Stimulated activated naive B cell treated with anti-CD40 and anti-IgM and Interleukin-4, amounts not matched to agents 10 μg/mL and 1 μg/mL and 100 μg/mL, for 72 hours (primary cell): ENCODE measurements around the gene PTPRD.

ENCODE experiments used
- ATAC-seq, 2 donors: fragments of 150-1000 bp; cut with Tn5 transposase; replicated peaks; 2 replicates each; pipeline ENCODE4 v1.10.0; 2021; ENCODE audit warnings: moderate library complexity in 1 of 2
- DNase-seq: peaks from one replicate; pipeline ENCODE4 v3.0.0; 2021
- H3K27ac Mint-ChIP-seq: one replicate; pipeline ENCODE4 v1.8.0; 2022; ENCODE audit warnings: mild to moderate bottlenecking, mixed read lengths
- H3K27me3 Mint-ChIP-seq, 2 donors: one replicate each; pipeline ENCODE4 v1.8.0; 2022; ENCODE audit warnings: mixed read lengths in 2 of 2
- H3K36me3 Mint-ChIP-seq, 2 donors: one replicate each; pipeline ENCODE4 v1.8.0; 2022; ENCODE audit warnings: mixed read lengths in 2 of 2, mild to moderate bottlenecking in 1 of 2
- H3K4me1 Mint-ChIP-seq, 2 donors: one replicate each; pipeline ENCODE4 v1.8.0; 2022; ENCODE audit warnings: mixed read lengths in 2 of 2, mild to moderate bottlenecking in 1 of 2
- H3K4me3 Mint-ChIP-seq, 2 donors: one replicate each; pipeline ENCODE4 v1.8.0; 2022; ENCODE audit warnings: mild to moderate bottlenecking in 2 of 2, mixed read lengths in 2 of 2, moderate library complexity in 1 of 2
- H3K9me3 Mint-ChIP-seq, 2 donors: one replicate each; pipeline ENCODE4 v1.8.0; 2022; ENCODE audit warnings: mixed read lengths in 2 of 2, mild to moderate bottlenecking in 1 of 2

PTPRD gene

GRCh38 chr9:8613346-8613825, 1999.4 kb downstream of the PTPRD start:
- Mint-ChIP-seq H3K4me3 (no peak overlapping the region), H3K27me3 (no peaks in the 10 kb centered on the region), H3K27ac (no peak overlapping the region), H3K36me3 (no peaks in the 10 kb centered on the region), H3K4me1 (no peaks in the 10 kb centered on the region), H3K9me3 (no peaks in the 10 kb centered on the region)
- no peak for DNase-seq
- ATAC-seq, result no peak

DNA sequence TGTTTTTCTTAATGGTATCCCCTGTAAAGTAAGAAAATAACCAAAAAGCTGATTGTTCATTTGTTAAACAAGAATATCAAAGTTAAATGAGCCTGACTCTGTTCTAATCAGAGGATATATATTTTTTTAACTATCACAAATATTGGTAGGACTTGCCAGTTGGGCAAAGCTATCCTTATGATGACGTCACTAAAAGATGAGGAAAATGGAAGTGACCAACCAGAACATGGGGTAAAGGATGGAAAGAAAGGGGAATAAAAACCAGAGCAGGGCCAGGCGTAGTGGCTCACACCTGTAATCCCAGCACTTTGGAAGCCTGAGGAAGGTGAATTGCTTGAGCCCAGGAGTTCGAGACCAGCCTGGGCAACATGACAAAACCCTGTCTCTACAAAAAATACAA, 2001.6 kb downstream of the PTPRD start:
- ATAC-seq, result no peak
- Mint-ChIP-seq H3K27me3 (no peaks in the 10 kb centered on the region), H3K4me3 (no peak overlapping the region)

DNA sequence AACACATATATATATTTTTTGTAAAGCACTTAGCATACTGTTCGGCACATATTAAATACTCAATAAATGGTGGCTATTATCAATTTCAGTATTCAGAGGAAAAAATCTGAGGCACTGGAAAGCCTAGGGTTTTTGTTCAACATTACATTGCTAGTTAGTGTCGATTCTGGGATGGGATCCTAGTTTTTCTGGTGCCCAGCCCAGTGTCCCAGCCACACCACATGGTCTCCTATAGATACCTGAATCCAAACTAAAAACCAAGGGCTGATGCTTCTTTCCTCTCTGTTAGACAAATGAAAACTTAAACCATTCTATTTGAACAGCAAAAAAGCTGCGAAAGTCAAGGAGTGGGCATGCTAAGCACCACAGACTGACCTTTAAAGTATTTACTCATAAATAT, 2002.5 kb downstream of the PTPRD start:
- H3K36me3 Mint-ChIP-seq, result no peaks in the 10 kb centered on the region
- H3K9me3 Mint-ChIP-seq, result no peaks in the 10 kb centered on the region
- ATAC-seq, result no peak
- no peak overlapping the region for H3K4me3 Mint-ChIP-seq
- no peak for DNase-seq
- H3K27me3 Mint-ChIP-seq, result no peaks in the 10 kb centered on the region
- H3K27ac Mint-ChIP-seq, result no peak overlapping the region
- H3K4me1 Mint-ChIP-seq, result no peaks in the 10 kb centered on the region

More for the DNA sequence above, 2001.6 kb downstream of the PTPRD start:
- Mint-ChIP-seq H3K27ac (no peak overlapping the region), H3K9me3 (no peaks in the 10 kb centered on the region), H3K4me1 (no peaks in the 10 kb centered on the region), H3K36me3 (no peaks in the 10 kb centered on the region)
- no peak for DNase-seq

DNA sequence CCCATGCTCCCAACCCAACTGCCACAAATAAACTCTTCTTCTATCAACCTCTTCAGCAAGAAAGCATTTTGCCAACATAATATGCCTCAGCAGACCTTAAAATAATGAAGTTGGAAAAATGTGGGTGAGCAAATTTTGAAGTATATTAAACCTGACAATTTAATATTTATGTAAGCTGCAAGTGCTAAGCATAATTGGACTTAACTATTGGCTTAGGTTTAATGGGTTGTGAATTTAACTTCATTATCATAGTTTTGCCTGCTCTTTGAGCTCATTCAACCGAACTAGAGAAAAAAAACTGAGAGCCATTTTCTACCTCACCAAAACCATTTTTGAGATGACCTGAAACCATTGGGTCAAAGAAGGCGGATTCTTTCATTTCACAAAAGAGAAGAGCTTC, 2007.7 kb downstream of the PTPRD start:
- no peaks in the 10 kb centered on the region for H3K27me3 Mint-ChIP-seq
- no peak overlapping the region for H3K27ac Mint-ChIP-seq
- DNase-seq (no peak), ATAC-seq (no peak)
- no peaks in the 10 kb centered on the region for H3K9me3 Mint-ChIP-seq
- no peak overlapping the region for H3K4me3 Mint-ChIP-seq
- H3K4me1 Mint-ChIP-seq, result no peaks in the 10 kb centered on the region
- no peaks in the 10 kb centered on the region for H3K36me3 Mint-ChIP-seq

DNA sequence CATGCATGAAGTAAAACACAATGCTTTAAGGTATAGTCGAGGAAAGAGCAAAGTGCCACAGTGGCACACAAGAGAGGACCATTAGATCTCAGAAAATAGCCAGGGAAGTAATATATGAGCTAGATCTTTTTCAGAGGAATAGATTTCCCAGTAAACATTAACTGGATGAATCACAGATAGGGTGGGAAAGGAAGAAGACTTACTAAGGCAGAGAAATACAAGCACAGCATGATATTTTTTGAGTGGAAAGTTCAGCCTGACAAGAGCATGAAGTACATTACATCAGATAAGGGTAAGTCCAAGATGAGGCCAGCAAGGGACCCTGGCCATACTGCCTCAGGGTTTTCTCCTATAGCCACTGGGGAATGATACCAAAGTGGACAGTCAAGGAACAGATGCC, 2008.6 kb downstream of the PTPRD start:
- no peaks in the 10 kb centered on the region for H3K27me3 Mint-ChIP-seq
- no peaks in the 10 kb centered on the region for H3K36me3 Mint-ChIP-seq
- peaks cover under 1% of the 10 kb centered on the region in 2 donors for H3K9me3 Mint-ChIP-seq
- DNase-seq (no peak), ATAC-seq (no peak)
- H3K4me3 Mint-ChIP-seq, result no peak overlapping the region
- no peak overlapping the region for H3K27ac Mint-ChIP-seq
- H3K4me1 Mint-ChIP-seq, result no peaks in the 10 kb centered on the region

GRCh38 chr9:8600914-8601680, 2011.7 kb downstream of the PTPRD start:
- H3K9me3 Mint-ChIP-seq, result peaks cover 2 to 3% of the 10 kb centered on the region in 2 donors
- DNase-seq (no peak), ATAC-seq (no peak)
- H3K27ac Mint-ChIP-seq, result no peak overlapping the region
- H3K4me3 Mint-ChIP-seq, result no peak overlapping the region
- H3K4me1 Mint-ChIP-seq, result no peaks in the 10 kb centered on the region
- H3K27me3 Mint-ChIP-seq, result no peaks in the 10 kb centered on the region
- no peaks in the 10 kb centered on the region for H3K36me3 Mint-ChIP-seq

DNA sequence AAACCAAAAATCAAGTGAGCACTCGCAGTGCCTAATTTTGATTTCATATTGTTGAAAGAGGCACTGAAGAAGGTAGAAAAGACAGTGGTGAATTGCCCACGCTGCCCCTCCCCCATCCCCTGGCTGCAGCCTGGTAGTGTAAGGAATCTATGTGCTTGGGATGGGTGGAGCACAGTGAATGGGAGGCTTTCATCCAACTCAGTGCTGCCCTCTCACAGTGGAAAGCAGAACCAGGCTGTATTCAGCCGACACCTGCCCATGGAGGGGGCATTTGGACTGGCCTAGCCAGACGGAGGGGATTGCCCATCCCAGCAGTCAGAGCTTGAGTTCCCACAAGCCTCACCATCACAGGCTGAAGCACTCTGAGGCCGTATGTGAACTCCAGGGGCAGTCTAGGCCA, 2012.9 kb downstream of the PTPRD start:
- H3K27me3 Mint-ChIP-seq, result no peaks in the 10 kb centered on the region
- H3K9me3 Mint-ChIP-seq, result peaks cover 2 to 3% of the 10 kb centered on the region in 2 donors
- ATAC-seq (no peak), DNase-seq (no peak)
- H3K27ac Mint-ChIP-seq, result no peak overlapping the region
- H3K4me1 Mint-ChIP-seq, result no peaks in the 10 kb centered on the region
- H3K4me3 Mint-ChIP-seq, result no peak overlapping the region
- H3K36me3 Mint-ChIP-seq, result no peaks in the 10 kb centered on the region

DNA sequence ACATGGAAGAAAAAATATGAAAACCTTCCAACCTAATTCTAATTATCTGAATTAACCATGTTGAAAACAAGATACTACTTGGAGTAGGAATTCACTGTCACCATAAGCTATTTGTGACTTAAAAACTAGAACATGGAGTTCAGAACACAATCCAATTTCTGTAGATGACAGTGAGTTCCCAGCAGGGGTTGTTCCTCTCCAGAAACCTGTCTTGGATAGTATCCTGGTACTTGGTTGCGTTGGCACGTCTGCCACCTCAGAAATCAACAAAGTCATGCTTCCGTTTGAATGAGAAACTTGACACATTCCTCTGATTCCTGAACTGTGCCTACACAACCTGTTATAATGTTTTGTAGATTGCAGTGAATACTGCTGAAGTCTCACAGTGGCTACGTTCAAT, 2023.3 kb downstream of the PTPRD start:
- DNase-seq (no peak), ATAC-seq (no peak)
- peaks cover 0 to 2% of the 10 kb centered on the region in 2 donors for H3K9me3 Mint-ChIP-seq
- no peaks in the 10 kb centered on the region for H3K36me3 Mint-ChIP-seq
- H3K27ac Mint-ChIP-seq, result no peak overlapping the region
- H3K4me3 Mint-ChIP-seq, result no peak overlapping the region
- no peaks in the 10 kb centered on the region for H3K27me3 Mint-ChIP-seq
- no peaks in the 10 kb centered on the region for H3K4me1 Mint-ChIP-seq

DNA sequence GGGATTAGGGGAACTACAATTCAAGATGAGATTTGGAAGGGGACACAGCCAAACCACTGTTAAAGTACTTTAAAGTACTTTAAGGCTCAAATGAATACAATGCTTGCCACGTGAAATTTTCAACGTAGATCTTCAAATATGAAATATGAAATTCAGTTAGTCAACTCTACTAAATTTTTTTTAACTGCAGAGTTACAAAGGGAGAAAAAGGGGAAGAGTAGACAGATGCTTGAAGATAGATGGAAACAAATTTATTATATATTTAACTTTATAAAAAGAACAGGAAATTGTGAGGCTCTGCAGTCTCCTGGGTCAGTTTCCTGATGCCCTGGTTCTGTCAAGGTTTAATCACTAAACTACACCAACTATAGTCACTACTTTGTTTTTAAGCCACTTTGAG, 2027.8 kb downstream of the PTPRD start:
- no peak for DNase-seq
- H3K27ac Mint-ChIP-seq, result no peak overlapping the region
- H3K27me3 Mint-ChIP-seq, result no peaks in the 10 kb centered on the region
- no peak overlapping the region for H3K4me3 Mint-ChIP-seq
- peaks cover 0 to 3% of the 10 kb centered on the region in 2 donors for H3K9me3 Mint-ChIP-seq
- no peaks in the 10 kb centered on the region for H3K36me3 Mint-ChIP-seq
- no peaks in the 10 kb centered on the region for H3K4me1 Mint-ChIP-seq
- no peak for ATAC-seq

- H3K9me3 Mint-ChIP-seq, result peaks cover 0 to 3% of the 10 kb centered on the region in 2 donors
- H3K27ac Mint-ChIP-seq, result no peak overlapping the region
- H3K4me1 Mint-ChIP-seq, result no peaks in the 10 kb centered on the region
- DNase-seq (no peak), ATAC-seq (no peak)
- no peaks in the 10 kb centered on the region for H3K36me3 Mint-ChIP-seq
- no peak overlapping the region for H3K4me3 Mint-ChIP-seq
- H3K27me3 Mint-ChIP-seq, result peaks cover 0 to 3% of the 10 kb centered on the region in 2 donors
These were observed 2033.1 kb downstream of the PTPRD start for GRCh38 chr9:8579661-8580060.

- Mint-ChIP-seq H3K36me3 (no peaks in the 10 kb centered on the region), H3K27ac (no peak overlapping the region), H3K4me3 (no peak overlapping the region), H3K27me3 (peaks cover 0 to 3% of the 10 kb centered on the region in 2 donors), H3K4me1 (no peaks in the 10 kb centered on the region), H3K9me3 (peaks cover 0 to 1% of the 10 kb centered on the region in 2 donors)
- ATAC-seq, result no peak
- no peak for DNase-seq
These were observed 2036.1 kb downstream of the PTPRD start for GRCh38 chr9:8576741-8577140.

- ATAC-seq (no peak), DNase-seq (no peak)
- H3K4me3 Mint-ChIP-seq, result no peak overlapping the region
- H3K4me1 Mint-ChIP-seq, result no peaks in the 10 kb centered on the region
- H3K36me3 Mint-ChIP-seq, result no peaks in the 10 kb centered on the region
- H3K27ac Mint-ChIP-seq, result no peak overlapping the region
- H3K9me3 Mint-ChIP-seq, result no peaks in the 10 kb centered on the region
- peaks cover 0 to 3% of the 10 kb centered on the region in 2 donors for H3K27me3 Mint-ChIP-seq
These were observed 2038.0 kb downstream of the PTPRD start for GRCh38 chr9:8574846-8575245.

DNA sequence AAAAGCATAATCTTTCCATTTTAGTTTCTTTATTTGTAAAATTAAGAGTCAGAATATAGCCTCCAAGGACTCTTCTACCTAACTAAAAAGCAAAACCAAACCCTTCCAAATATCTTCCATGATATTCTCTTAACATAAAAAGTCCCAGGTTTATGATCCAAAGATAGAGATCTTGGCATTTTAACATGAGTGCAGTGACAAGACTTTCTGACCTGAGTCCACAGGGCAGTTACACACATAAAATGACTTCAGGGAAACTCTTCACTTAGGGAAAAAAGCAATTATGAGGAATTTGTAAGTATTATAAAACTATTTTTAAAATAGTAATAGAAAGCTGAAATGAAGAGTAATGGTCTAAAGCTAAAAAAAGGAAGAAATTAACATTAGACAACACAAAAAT, 2040.6 kb downstream of the PTPRD start:
- DNase-seq, result no peak
- Mint-ChIP-seq H3K27me3 (no peaks in the 10 kb centered on the region), H3K9me3 (peaks cover 0 to under 1% of the 10 kb centered on the region in 2 donors), H3K4me3 (no peak overlapping the region), H3K27ac (no peak overlapping the region), H3K4me1 (no peaks in the 10 kb centered on the region), H3K36me3 (no peaks in the 10 kb centered on the region)
- ATAC-seq, result no peak

- DNase-seq, result no peak
- H3K27ac Mint-ChIP-seq, result no peak overlapping the region
- H3K4me1 Mint-ChIP-seq, result no peaks in the 10 kb centered on the region
- no peaks in the 10 kb centered on the region for H3K36me3 Mint-ChIP-seq
- no peak for ATAC-seq
- peaks cover 0 to 1% of the 10 kb centered on the region in 2 donors for H3K9me3 Mint-ChIP-seq
- H3K4me3 Mint-ChIP-seq, result no peak overlapping the region
- H3K27me3 Mint-ChIP-seq, result no peaks in the 10 kb centered on the region
These were observed 2041.2 kb downstream of the PTPRD start for GRCh38 chr9:8571643-8572042.

DNA sequence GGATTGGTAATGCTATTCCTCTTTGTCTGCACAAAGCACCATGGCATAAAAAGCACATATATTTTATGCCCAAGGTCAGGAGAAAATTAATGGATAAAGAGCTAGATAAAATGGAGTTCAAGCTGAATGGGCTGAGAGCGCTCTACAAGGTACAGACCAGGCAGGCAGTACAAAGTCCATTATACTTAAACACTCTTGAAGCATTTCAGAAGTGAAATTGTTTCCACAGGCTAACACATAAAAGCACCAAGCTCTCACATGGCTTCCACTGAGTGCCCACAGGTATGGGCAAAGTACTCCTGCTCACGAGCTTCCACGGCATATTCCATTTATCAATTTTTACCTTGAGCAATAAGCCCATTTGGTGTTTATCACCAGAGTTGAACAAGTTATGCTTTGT, 2042.0 kb downstream of the PTPRD start:
- no peaks in the 10 kb centered on the region for H3K4me1 Mint-ChIP-seq
- H3K36me3 Mint-ChIP-seq, result no peaks in the 10 kb centered on the region
- H3K27ac Mint-ChIP-seq, result no peak overlapping the region
- ATAC-seq, result no peak
- no peaks in the 10 kb centered on the region for H3K27me3 Mint-ChIP-seq
- H3K9me3 Mint-ChIP-seq, result peaks cover 0 to 1% of the 10 kb centered on the region in 2 donors
- H3K4me3 Mint-ChIP-seq, result no peak overlapping the region
- no peak for DNase-seq
